C4-2B (cell line): Measurements from ENCODE around the gene PAXX.
"Not testable (repeated sequence)": the region's sequence is repeated elsewhere in the genome, so short reads cannot be mapped to it uniquely, and the experiment has no call there.

Experiments used
- H3K27ac ChIP-seq: fragments of 450-650 bp; 2 replicates; pipeline ENCODE4 v1.5.1; 2017
- CTCF ChIP-seq: fragments of 450-650 bp; conservative IDR thresholded peaks from 2 replicates; pipeline ENCODE4 v1.5.1; 2017; ENCODE audit warnings: mild to moderate bottlenecking
- ZFX ChIP-seq: fragments of 450-650 bp; IDR thresholded peaks from 2 replicates; pipeline ENCODE4 v1.6.1; 2017

PAXX gene

GRCh38 chr9:136997371-136997770, 5.1 kb downstream of the PAXX start:
- no peak for TF ChIP-seq ZFX
- TF ChIP-seq CTCF: no peak
- no peak overlapping the region for H3K27ac ChIP-seq

- no peak overlapping the region for H3K27ac ChIP-seq
- TF ChIP-seq ZFX (no peak), CTCF (no peak)
Observed at GRCh38 chr9:136997830-136998234, 5.6 kb downstream of the PAXX start.

GRCh38 chr9:137000177-137000930, 8.1 kb downstream of the PAXX start:
- no peak overlapping the region for H3K27ac ChIP-seq

GRCh38 chr9:137001857-137002645, 9.8 kb downstream of the PAXX start:
- H3K27ac ChIP-seq: no peak overlapping the region
- TF ChIP-seq ZFX (no peak), CTCF (no peak)

More at GRCh38 chr9:137000177-137000930, 8.1 kb downstream of the PAXX start:
- TF ChIP-seq CTCF (no peak), ZFX (no peak)

GRCh38 chr9:137002646-137003041, 10.4 kb downstream of the PAXX start:
- no peak overlapping the region for H3K27ac ChIP-seq
- TF ChIP-seq ZFX: no peak
- no peak for TF ChIP-seq CTCF

- not testable (repeated sequence) for H3K27ac ChIP-seq
Observed at GRCh38 chr9:137004285-137004684, 12.1 kb downstream of the PAXX start.

GRCh38 chr9:137006116-137007003, 14.1 kb downstream of the PAXX start:
- no peak overlapping the region for H3K27ac ChIP-seq

More at GRCh38 chr9:137006116-137007003, 14.1 kb downstream of the PAXX start:
- TF ChIP-seq ZFX (no peak), CTCF (no peak)
